Gastroesophageal sphincter (tissue), 3 donors: ENCODE data around the gene ZNF778.

Experiments used
- CTCF ChIP-seq, 4 experiments: fragments of 200-600 bp in 2 of 4; fragments of 450-650 bp in 2 of 4; sonication (generic) in 1 of 4; IDR thresholded peaks; one replicate each; pipeline ENCODE4 v1.5.1; 2017 to 2019; ENCODE audit warnings: antibody characterized with exemption in 4 of 4, mild to moderate bottlenecking in 2 of 4, moderate library complexity in 2 of 4
- POLR2A ChIP-seq, 2 donors: fragments of 450-650 bp; IDR thresholded peaks; one replicate each; pipeline ENCODE4 v1.6.1; 2017; ENCODE audit warnings: antibody characterized with exemption in 2 of 2, mild to moderate bottlenecking in 2 of 2, moderate library complexity in 1 of 2

- TF ChIP-seq CTCF (IDR thresholded peaks at IDR 0.05) (no peak), POLR2A (IDR thresholded peaks at IDR 0.05) (no peak)
Observed at GRCh38 chr16:89170346-89171215, 46.9 kb upstream of the ZNF778 start.
